AG08395 (cell line): ENCODE measurements around the gene OSBPL7.
"Not testable (repeated sequence)": the region's sequence is repeated elsewhere in the genome, so short reads cannot be mapped to it uniquely, and the experiment has no call there.

Experiments
- DNase-seq: peaks from one replicate; pipeline ENCODE4 v3.0.0; 2012; ENCODE audit warnings: mixed read lengths, low spot score

The OSBPL7 gene

GRCh38 chr17:47806026-47806912 lies 15.3 kb downstream of the OSBPL7 start:
- no peak for DNase-seq

GRCh38 chr17:47804461-47804860 lies 17.1 kb downstream of the OSBPL7 start:
- DNase-seq: no peak

GRCh38 chr17:47803751-47804150 lies 17.8 kb downstream of the OSBPL7 start:
- DNase-seq: no peak

GRCh38 chr17:47803201-47803600 lies 18.4 kb downstream of the OSBPL7 start:
- no peak for DNase-seq

- peak; percentile 61 for DNase-seq
These were observed 19.1 kb downstream of the OSBPL7 start for GRCh38 chr17:47802341-47803022.

- no peak for DNase-seq
These were observed 19.7 kb downstream of the OSBPL7 start for GRCh38 chr17:47801906-47802305.

- no peak for DNase-seq
These were observed 20.3 kb downstream of the OSBPL7 start for GRCh38 chr17:47801176-47801765.

GRCh38 chr17:47800686-47801085 lies 20.9 kb downstream of the OSBPL7 start:
- DNase-seq: no peak

- no peak for DNase-seq
These were observed 23.8 kb downstream of the OSBPL7 start for GRCh38 chr17:47797797-47798196.

GRCh38 chr17:47792979-47793378 lies 28.6 kb downstream of the OSBPL7 start:
- no peak for DNase-seq

GRCh38 chr17:47792457-47792856 lies 29.1 kb downstream of the OSBPL7 start:
- no peak for DNase-seq

GRCh38 chr17:47791025-47791424 lies 30.6 kb downstream of the OSBPL7 start:
- no peak for DNase-seq

GRCh38 chr17:47789611-47790561 lies 31.7 kb downstream of the OSBPL7 start:
- peak; percentile 76 for DNase-seq

GRCh38 chr17:47785538-47786123 lies 36.0 kb downstream of the OSBPL7 start:
- peak; percentile 12 for DNase-seq

- no peak for DNase-seq
These were observed 40.2 kb downstream of the OSBPL7 start for GRCh38 chr17:47781397-47781796.

- DNase-seq: no peak
These were observed 43.4 kb downstream of the OSBPL7 start for GRCh38 chr17:47778184-47778635.

- peak; percentile 69 for DNase-seq
These were observed 45.0 kb downstream of the OSBPL7 start for GRCh38 chr17:47776330-47777197.

GRCh38 chr17:47774987-47775580 lies 46.5 kb downstream of the OSBPL7 start:
- DNase-seq: no peak

GRCh38 chr17:47774331-47774730 lies 47.3 kb downstream of the OSBPL7 start:
- no peak for DNase-seq

- not testable (repeated sequence) for DNase-seq
These were observed 47.9 kb downstream of the OSBPL7 start for GRCh38 chr17:47773649-47774048.
